ENCODE data around the gene DCTN5.

GRCh38 chr16:23726710-23727109 is 85.4 kb downstream of the DCTN5 start:
- TF ChIP-seq EZH2 (IDR thresholded peaks at IDR 0.05; ENCODE audit: insufficient read depth, poor library complexity, severe bottlenecking) (no peak), EZH2phosphoT487 (IDR thresholded peaks at IDR 0.05; ENCODE audit: insufficient read depth, low read depth) (no peak)
